ENCODE results near the gene ZNF92.
"Not testable (repeated sequence)": the region's sequence is repeated elsewhere in the genome, so short reads cannot be mapped to it uniquely, and the experiment has no call there.

The ZNF92 gene

DNA sequence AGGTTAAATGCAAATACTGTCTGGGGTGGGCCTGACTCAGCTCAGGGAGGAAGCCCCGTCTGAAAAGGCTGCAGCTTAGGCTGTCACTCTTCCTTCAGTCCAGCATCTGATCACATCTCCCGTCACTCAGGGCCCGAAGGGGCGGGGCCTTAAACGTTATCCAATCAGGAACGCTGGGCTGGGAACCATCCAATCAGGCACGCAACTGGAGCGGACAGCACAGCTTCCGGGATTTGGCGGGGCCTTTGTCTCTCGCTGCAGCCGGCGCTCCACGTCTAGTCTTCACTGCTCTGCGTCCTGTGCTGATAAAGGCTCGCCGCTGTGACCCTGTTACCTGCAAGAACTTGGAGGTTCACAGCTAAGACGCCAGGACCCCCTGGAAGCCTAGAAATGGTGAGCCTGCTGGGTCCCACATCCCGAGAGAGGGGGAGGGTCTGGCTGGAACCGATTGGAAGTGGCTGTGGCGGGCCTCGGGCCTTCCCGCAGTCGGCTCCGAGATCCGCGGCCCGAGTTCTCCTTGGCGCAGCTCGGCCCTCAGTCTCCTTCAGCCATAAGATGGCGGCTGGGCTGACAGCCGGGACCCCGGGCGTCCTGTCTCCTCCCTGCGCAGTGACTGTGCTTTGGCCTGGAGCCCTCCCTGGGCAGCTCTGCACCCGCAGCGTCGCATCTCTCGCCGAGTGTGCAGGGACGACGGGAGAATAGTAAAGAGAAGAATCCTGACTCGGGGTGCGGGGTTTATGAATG is at the start of gene ZNF92:
Gene ZNF92, plus strand, starts transcription at position 248 of the 744 bp plus-strand sequence. Its CDS starts 143 bp downstream, at position 391.
- peak; percentile 98 for DNase-seq

DNA sequence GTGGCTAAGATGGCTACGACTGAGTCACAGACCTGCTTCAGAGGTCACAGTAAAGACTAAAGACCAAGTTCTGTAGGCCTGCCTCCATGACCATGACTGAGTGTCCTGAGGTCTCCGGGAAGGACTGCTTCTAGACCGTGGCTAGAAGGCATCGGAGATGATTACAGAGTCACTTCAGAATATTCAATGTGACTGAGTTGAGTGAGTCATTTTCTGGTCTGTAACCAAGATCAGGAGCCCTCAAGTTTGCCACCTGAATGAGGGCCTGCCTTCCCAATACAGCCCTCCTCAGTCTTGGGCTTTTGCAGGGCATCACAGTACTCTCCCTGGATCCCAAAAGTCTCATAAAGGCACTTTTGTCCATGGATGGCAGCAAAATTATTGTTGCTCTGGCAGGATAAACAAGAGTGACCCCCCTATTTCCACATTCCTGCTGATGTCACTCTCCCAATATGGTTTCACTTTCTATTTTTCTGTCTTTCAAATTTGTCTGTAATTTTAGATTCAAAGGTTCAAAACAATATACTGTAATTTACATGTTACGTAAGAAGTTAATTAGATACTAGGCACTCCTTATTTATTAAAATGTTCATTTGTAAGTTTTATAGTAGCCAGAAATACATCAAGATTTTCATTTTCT is 47.7 kb upstream of the ZNF92 start:
- DNase-seq: no peak

DNA sequence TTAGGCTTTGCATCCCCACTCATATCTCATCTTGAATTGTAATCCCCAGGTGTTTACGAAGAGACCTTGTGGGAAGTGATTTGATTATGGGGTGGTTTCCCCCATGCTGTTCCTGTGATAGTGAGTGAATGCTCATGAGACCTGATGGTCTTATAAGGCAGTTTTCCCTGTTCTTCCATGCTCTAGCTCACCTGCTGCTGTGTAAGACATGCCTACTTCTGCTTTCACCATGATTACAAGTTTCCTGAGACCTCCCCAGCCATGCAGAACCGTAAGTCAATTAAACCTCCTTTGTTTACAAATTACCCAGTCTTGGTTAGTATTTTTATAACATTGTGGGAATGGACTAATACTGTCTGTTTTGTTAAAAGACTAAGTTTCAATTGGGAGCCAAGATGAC is 35.3 kb upstream of the ZNF92 start:
- DNase-seq: no peak

DNA sequence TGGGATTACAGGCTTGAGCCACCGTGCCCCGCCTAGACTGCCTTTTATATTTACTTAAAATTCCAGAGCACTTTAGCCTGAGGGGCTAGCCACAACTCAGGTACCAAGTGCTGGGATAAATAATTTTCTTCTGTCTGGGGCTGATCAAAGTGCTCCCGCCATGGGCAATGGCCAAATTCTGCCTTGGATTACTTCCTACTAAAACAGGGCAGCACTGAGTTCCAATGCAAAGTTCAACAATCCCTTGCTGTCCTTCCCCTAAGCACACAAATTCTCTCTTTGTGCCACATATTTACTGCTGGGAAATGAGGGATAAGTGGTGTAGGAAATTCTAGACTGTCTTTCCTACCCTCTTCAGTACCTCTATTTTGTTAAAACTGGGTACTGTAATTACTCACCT is 34.4 kb upstream of the ZNF92 start:
- no peak for DNase-seq

DNA sequence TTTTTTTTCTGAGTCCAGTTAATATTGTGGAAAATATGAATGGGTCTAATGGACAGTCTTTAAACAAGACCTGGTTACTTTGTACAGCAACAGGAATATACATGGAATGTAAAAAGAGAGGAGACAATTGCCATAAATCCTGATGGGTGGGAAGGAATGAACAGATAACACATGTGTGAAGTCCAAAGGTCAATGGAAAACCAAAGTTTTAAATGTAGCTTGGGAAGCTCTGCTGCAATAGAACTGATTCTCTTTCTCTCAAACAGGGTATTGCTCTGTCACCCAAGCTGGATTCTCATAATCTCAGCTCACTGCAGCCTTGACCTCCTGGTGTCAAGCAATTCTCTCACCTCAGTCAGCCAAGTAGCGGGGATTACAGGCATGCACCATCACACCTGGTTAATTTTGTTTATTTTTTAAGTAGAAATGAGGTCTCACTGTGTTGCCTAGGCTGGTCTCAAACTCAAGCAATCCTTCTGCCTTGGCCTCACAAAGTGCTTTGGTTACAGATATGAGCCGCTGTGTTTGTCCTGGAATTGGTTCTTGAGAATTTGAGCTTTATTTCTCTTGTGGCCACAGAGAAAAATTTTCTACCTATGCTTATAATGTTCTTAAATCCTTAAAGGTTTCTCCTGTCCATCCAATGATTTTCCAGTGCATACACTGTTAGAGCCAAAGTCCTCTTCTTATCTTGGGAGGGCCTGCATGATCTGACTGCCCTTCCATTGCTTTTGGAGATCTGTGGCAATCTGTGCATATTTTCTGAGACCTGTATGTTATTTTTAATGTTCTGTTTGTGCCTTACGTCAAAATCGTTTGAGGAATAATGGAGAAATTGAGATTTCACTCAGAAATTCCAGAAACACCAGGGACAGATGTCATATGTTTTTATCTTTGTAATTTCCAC is 30.7 kb upstream of the ZNF92 start:
- no peak for DNase-seq

DNA sequence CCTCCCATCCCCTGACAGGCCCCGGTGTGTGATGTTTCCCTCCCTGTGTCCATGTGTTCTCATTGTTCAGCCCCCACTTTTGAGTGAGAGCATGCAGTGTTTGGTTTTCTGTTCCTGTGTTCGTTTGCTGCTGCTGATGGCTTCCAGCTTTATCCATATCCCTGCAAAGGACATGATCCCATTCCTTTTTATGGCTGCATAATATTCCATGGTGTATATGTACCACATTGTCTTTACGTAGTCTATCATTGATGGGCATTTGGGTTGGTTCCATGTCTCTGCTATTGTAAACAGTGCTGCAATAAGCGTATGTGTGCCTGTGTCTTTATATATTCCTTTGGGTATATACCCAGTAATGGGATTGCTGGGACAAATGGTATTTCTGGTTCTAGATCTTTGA is 29.1 kb upstream of the ZNF92 start:
- not testable (repeated sequence) for DNase-seq

DNA sequence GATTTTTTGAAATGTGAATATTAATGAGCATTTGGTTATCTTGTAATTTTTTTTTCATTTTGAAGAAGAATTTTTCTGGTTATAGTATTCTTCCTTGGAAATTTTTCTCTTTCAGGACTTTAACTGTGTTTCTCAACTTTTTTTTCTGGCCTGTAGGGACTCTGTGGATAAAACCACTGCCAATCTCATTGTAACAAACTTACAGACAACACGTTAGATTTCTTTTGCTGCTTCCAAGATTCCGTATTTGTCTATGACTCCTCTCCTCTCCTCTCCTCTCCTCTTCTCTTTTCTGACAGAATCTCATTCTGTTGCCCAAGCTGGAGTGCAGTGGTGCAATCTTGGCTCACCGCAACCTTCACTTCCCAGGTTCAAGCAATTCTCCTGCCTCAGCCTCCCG is 19.4 kb upstream of the ZNF92 start:
- DNase-seq: no peak

DNA sequence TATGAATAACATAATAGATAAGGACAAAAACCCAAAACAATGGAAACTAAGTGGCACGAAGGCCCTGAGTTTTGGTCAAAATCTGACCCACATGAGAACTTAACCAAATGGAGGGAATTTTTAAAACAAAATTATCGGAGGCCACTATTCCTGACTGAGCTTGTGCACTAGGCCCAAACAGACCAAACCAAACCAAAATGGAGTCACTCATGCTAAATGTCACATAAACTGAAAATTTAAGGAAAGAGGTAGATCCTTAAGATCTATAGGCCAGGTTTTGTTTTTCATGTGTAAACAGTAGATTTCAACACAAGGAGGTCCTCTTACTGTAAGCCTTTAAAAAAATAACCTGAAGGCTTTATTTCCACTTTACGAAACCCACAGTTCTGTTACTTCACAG is 3.8 kb upstream of the ZNF92 start:
- DNase-seq: no peak

DNA sequence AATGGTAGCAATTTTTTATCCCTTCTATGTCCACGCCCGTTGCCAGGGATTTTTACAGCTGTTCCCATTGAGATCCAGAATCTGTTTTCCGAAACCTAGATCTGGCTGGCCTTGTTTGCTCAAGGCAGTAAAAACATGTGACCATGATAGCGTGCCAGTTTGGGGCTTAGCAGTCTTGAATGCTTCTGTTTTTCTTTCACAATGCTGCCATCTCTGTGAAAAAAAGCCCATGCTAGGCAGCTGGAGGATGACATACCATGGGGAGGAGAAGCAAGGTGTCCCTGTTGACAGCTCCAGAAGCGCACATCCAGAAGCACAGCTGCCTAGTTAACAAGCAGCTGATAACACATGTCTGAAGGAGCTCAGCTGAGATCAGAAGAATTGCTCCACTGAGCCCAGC is 2.2 kb upstream of the ZNF92 start:
- peak; percentile 87 to 88 for DNase-seq

DNA sequence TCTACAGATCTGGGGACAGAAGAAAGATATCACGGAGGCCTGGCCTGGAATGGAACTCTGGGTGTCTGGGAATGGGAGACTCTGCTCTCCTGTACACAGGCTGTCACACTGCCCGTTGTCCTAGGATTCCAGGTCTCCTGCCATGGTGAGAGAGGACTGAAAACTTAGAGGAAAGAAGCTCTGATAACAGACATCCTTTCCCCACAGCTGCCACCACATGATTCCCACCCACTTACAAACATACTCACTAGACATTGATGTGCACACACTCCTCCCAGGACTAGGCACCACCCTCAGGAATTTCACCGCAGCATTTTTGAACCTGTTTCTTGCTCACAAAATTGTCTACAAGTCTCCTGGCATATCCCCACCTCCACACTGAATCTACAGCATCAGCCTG is 5.7 kb downstream of the ZNF92 start:
- no peak for DNase-seq

DNA sequence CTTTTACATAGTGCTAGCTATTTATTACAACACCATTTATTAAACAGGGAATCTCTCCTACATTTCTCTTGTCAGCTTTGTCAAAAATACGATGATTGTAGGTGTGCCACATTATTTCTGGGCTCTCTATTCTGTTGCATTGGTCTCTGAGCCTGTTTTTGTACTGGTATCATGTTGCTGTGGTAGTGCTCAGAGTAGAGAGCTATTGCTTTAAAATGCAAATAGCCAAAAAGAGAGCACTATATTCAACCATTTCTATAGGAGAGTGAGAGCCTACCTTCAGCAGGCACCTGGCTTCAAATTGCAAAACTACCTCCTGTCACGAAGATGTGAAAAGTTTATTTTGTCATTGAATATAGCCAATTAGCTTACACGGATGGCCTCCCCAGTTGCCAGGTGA is 8.1 kb downstream of the ZNF92 start:
- DNase-seq: no peak

DNA sequence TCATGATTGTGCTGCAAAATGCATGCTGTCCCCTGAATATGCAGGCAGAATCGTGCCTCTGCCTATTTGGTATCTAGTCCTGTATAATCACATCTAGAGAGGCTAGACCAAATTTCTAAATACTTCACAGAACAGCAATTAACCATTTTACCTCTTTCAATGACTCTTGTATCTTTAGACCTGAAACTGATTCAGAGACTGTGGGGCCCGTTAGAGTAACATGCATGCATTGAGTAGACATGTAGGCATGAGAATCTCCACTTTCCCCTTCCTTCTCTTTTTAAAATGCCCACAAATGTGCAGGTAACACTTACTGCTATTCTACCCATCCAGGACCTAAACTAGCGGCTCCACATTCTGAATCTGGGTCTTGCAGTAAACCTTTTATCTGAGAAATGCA is 8.8 kb downstream of the ZNF92 start:
- DNase-seq: no peak

DNA sequence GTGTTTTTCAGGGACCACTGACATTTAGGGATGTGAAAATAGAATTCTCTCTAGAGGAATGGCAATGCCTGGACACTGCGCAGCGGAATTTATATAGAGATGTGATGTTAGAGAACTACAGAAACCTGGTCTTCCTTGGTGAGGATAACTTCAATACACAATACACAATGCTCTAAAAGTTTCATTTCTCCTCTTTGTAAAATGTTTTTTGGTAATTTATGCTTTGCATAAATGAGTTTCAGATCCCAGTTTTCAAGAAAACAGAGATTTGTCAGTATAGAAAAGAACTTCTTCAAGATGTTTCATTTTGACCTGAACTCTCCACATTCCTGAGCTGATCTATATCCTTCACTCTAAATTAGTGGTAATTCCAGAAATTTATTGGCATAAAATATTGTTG is 14.2 kb downstream of the ZNF92 start:
- DNase-seq: no peak

DNA sequence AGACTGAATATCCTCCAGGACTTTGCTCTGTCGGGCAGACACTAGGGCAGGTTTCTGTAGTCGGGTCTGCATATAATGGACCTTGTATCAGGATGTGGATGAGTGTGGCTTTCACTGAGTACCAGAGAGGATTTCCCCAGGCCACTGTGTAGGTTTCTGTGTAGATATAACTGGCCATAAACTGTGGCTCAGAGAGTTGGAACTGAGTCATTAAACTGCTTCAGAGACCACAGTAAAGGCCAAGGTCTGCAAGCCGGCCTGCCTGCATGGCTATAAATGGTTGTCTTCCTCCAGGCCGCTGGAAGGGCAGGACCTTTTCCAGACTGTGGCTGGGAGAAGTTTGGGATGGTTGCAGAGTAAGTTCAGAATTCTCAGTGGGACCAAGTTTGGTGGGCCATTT is 16.9 kb downstream of the ZNF92 start:
- DNase-seq: no peak

DNA sequence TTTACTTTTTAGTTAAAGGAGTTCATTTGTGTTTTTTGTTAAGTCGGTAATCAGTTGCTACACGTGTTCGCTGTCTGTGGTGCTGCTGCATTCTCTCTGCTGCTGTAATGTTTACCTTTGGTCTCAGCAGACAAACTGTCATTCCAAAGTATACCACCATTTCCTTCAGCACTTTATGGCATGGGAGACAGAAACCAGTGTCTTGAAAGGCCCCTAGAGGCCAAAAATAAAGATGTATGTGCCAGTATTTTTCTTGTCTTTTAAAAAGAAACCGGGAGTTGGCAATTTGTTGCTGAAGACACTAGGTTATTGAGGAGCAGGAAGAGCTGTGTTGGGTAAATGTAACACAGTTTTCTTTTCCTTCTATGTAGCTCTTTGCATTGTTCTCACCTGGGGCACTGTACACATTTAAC is 24.1 kb downstream of the ZNF92 start:
- peak; percentile 11 to 20 for DNase-seq

DNA sequence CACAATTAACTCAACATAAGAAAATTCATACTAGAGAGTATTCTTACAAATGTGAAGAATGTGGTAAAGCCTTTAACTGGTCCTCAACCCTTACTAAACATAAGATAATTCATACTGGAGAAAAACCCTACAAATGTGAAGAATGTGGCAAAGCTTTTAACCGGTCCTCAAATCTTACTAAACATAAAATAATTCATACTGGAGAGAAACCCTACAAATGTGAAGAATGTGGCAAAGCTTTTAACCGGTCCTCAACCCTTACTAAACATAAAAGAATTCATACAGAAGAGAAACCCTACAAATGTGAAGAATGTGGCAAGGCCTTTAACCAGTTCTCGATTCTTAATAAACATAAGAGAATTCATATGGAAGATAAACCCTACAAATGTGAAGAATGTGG is 25.0 kb downstream of the ZNF92 start:
- not testable (repeated sequence) for DNase-seq

DNA sequence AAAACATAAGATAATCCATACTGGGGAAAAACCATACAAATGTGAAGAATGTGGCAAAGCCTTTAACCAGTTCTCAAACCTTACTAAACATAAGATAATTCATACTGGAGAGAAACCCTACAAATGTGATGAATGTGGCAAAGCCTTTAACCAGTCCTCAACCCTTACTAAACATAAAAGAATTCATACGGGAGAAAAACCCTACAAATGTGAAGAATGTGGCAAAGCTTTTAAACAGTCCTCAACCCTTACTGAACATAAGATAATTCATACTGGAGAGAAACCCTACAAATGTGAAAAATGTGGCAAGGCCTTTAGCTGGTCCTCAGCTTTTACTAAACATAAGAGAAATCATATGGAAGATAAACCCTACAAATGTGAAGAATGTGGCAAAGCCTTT is 25.4 kb downstream of the ZNF92 start:
- not testable (repeated sequence) for DNase-seq

DNA sequence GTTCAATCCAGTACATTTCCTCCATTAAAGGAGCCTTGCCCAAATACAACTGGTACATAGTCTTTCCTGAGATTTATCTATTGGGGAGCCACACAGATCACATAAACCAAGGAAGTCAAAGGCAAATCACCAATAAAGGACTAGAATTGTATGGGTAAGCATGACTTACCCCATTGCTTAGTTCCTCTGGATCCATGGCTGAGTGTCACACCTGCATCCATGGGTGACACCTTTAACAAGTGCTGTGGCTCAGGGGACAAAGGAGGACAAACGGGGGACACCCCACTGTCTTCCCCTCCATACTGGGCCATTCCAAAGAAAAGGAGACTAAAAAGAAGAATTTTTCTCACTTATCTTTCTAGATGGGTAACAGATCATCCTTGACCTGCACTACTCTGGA is 30.4 kb downstream of the ZNF92 start:
- DNase-seq: no peak

DNA sequence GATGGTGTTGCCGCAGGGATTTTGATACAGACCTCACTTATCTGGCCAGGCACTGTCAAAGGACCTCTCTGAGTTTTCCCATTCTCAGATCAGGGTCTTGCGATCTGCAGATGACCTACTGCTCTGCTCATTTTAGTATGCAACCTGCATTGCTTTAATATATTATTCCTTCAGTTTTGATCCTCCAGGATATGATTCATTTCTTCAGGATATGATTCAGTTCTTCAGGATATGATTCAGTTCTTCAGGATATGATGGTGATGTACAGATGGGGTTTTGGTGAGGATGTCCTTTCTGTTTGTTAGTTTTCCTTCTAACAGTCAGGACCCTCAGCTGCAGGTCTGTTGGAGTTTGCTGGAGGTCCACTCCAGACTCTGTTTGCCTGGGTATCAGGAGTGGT is 33.1 kb downstream of the ZNF92 start:
- not testable (repeated sequence) for DNase-seq

DNA sequence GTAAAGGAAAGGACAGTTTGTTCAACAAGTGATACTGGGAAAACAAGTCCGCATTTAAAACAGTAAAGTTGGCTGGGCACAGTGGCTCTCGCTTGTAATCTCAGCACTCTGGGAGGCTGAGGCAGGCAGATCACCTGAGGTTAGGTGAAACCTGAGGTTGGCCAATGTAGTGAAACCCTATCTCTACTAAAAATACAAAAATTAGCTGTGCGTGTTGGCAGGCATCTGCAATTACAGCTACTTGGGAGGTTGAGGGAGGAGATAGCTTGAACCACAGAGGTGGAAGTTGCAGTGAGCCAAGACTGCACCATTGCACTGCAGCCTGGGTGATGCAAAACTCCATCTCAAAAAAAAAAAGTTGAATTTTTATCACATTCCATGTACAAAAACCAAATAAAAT is 35.7 kb downstream of the ZNF92 start:
- no peak for DNase-seq

DNA sequence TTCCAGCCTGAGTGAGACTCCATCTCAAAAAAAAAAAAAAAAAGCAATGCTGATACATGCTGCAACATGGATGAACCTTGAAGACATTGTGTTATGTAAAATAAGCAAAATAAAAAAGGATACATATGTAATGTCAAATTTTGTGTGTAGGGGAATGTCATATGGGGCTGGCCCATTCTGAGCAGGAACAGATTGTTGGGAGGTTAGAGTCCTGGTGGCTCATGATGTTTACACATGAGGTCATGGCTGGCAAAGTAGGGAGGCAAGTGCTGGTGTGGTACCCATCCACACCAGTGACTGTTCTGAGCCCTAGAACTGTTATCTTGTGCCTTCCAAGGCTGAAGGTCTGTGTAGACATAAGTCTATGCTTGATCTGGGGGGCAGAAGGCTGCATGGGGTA is 37.6 kb downstream of the ZNF92 start:
- DNase-seq: peak in 1 of 2 experiments; percentile 3

DNA sequence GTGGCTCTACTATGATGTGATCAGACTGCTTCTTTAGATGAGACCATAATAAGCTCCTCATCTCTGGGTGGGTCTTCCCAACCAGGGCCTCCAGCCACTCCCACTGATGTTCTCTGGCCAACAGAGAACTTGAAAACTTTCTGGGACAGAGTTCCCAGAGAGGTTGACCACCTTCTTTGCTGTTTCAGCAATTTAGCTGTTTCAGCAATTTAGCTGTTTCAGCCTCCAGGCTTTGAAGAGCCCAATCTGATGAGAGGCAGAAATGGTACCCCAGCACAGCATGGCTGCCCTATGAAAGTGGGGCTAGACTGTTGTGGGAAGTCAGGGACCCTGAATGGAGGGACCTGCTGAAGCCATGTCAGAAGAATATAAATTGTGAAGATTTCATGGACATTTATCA is 49.0 kb downstream of the ZNF92 start:
- no peak for DNase-seq

DNA sequence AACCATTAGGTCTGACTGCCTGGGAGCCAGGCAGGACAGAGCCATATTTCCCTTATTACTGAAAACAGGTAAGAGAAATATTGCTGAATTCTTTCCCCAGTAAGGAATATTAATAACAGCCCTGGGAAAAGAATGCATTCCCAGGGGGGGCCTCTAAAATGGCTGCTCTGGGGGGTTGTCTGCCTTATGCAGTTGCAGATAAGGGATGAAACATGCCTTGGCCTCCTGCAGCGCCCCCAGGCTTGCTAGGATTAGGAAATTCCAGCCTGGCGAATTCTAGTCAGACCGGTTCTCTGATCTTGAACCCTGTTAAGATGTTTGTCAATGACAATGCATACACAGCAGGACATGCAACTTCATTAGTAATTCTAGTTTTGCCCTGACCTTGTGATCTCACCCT is 49.6 kb downstream of the ZNF92 start:
- DNase-seq: not testable (repeated sequence)

Data from SHP77 (cell line).